HEK293 (cell line): ENCODE data around the gene ZNF24.
A peak's percentile ranks its signal among the peaks of the same experiment; 100 is the strongest.

Experiments
- GFI1B ChIP-seq: fragments of 450-650 bp; formaldehyde crosslinking; IDR thresholded peaks from 2 replicates; pipeline ENCODE4 v1.5.1; 2016; ENCODE audit warnings: missing biosample characterization, missing genetic modification characterization
- HOXA7 ChIP-seq: sonication (generic); formaldehyde crosslinking; IDR thresholded peaks from 2 replicates; pipeline ENCODE4 v1.8.1; 2022; ENCODE audit warnings: missing genetic modification reagents, borderline replicate concordance
- HOXC10 ChIP-seq: sonication (generic); formaldehyde crosslinking; IDR thresholded peaks from 2 replicates; pipeline ENCODE4 v1.8.1; 2023; ENCODE audit warnings: mild to moderate bottlenecking, missing genetic modification reagents
- HOXD13 ChIP-seq: sonication (generic); formaldehyde crosslinking; IDR thresholded peaks from 2 replicates; pipeline ENCODE4 v1.8.0; 2022; ENCODE audit warnings: missing genetic modification reagents, borderline replicate concordance
- KLF16 ChIP-seq: fragments of 450-650 bp; formaldehyde crosslinking; IDR thresholded peaks from 2 replicates; pipeline ENCODE4 v1.5.1; 2017; ENCODE audit warnings: missing biosample characterization, missing genetic modification characterization
- KLF9 ChIP-seq: fragments of 450-650 bp; formaldehyde crosslinking; IDR thresholded peaks from 2 replicates; pipeline ENCODE4 v1.5.1; 2016; ENCODE audit warnings: missing biosample characterization, missing genetic modification characterization, low read depth
- MZF1 ChIP-seq: fragments of 450-650 bp; formaldehyde crosslinking; IDR thresholded peaks from 2 replicates; pipeline ENCODE4 v1.5.1; 2017; ENCODE audit warnings: missing biosample characterization, missing genetic modification characterization, borderline replicate concordance
- PRDM1 ChIP-seq: fragments of 450-650 bp; formaldehyde crosslinking; IDR thresholded peaks from 2 replicates; pipeline ENCODE4; 2016; ENCODE audit warnings: missing biosample characterization, missing genetic modification characterization
- REST ChIP-seq: fragments of 450-650 bp; formaldehyde crosslinking; IDR thresholded peaks from 2 replicates; pipeline ENCODE4 v1.5.1; 2016; ENCODE audit warnings: missing biosample characterization, missing genetic modification characterization
- SALL2 ChIP-seq: fragments of 450-650 bp; formaldehyde crosslinking; IDR thresholded peaks from 2 replicates; pipeline ENCODE4 v1.5.0; 2017; ENCODE audit warnings: missing biosample characterization, mild to moderate bottlenecking, missing genetic modification characterization, borderline replicate concordance
- SCRT1 ChIP-seq: fragments of 450-650 bp; formaldehyde crosslinking; IDR thresholded peaks from 2 replicates; pipeline ENCODE4 v1.5.1; 2016; ENCODE audit warnings: missing biosample characterization, missing genetic modification characterization, borderline replicate concordance
- SP3 ChIP-seq: fragments of 450-650 bp; formaldehyde crosslinking; IDR thresholded peaks from 2 replicates; pipeline ENCODE4 v1.5.1; 2016; ENCODE audit warnings: missing biosample characterization, missing genetic modification characterization
- YY1 ChIP-seq: fragments of 450-650 bp; formaldehyde crosslinking; IDR thresholded peaks from 2 replicates; pipeline ENCODE4 v1.5.1; 2018; ENCODE audit warnings: missing biosample characterization, missing genetic modification characterization
- ZFP3 ChIP-seq: fragments of 450-650 bp; formaldehyde crosslinking; IDR thresholded peaks from 2 replicates; pipeline ENCODE4 v1.5.1; 2016; ENCODE audit warnings: low read depth, missing biosample characterization, missing genetic modification characterization
- ZIC2 ChIP-seq: fragments of 450-650 bp; formaldehyde crosslinking; IDR thresholded peaks from 2 replicates; pipeline ENCODE4 v1.5.1; 2016; ENCODE audit warnings: missing biosample characterization, missing genetic modification characterization
- ZNF112 ChIP-seq: fragments of 450-650 bp; formaldehyde crosslinking; IDR thresholded peaks from 2 replicates; pipeline ENCODE4 v1.5.0; 2017; ENCODE audit warnings: missing biosample characterization, missing genetic modification characterization
- ZNF155 ChIP-seq: fragments of 450-650 bp; formaldehyde crosslinking; IDR thresholded peaks from 2 replicates; pipeline ENCODE4 v1.5.1; 2016; ENCODE audit warnings: missing biosample characterization, missing genetic modification characterization
- ZNF174 ChIP-seq: fragments of 450-650 bp; formaldehyde crosslinking; IDR thresholded peaks from 2 replicates; pipeline ENCODE4 v1.5.0; 2017; ENCODE audit warnings: missing biosample characterization, mild to moderate bottlenecking, missing genetic modification characterization
- ZNF202 ChIP-seq: fragments of 450-650 bp; formaldehyde crosslinking; IDR thresholded peaks from 2 replicates; pipeline ENCODE4 v1.5.1; 2016; ENCODE audit warnings: missing biosample characterization, missing genetic modification characterization, borderline replicate concordance
- ZNF211 ChIP-seq: fragments of 450-650 bp; formaldehyde crosslinking; IDR thresholded peaks from 2 replicates; pipeline ENCODE4 v1.5.1; 2016; ENCODE audit warnings: low read depth, missing biosample characterization, missing genetic modification characterization
- ZNF214 ChIP-seq: fragments of 450-650 bp; formaldehyde crosslinking; IDR thresholded peaks from 2 replicates; pipeline ENCODE4 v1.5.1; 2017; ENCODE audit warnings: missing biosample characterization, mild to moderate bottlenecking, missing genetic modification characterization, borderline replicate concordance
- ZNF239 ChIP-seq: fragments of 450-650 bp; formaldehyde crosslinking; IDR thresholded peaks from 2 replicates; pipeline ENCODE4 v1.5.1; 2016; ENCODE audit warnings: missing biosample characterization, missing genetic modification characterization
- ZNF350 ChIP-seq: fragments of 450-650 bp; formaldehyde crosslinking; IDR thresholded peaks from 2 replicates; pipeline ENCODE4 v1.5.0; 2017; ENCODE audit warnings: missing biosample characterization, mild to moderate bottlenecking, missing genetic modification characterization
- ZNF37A ChIP-seq: fragments of 450-650 bp; IDR thresholded peaks from 2 replicates; pipeline ENCODE4 v1.5.1; 2018; ENCODE audit warnings: missing biosample characterization, missing genetic modification characterization
- ZNF423 ChIP-seq: fragments of 450-650 bp; formaldehyde crosslinking; IDR thresholded peaks from 2 replicates; pipeline ENCODE4 v1.5.1; 2016; ENCODE audit warnings: missing biosample characterization, missing genetic modification characterization
- ZNF518A ChIP-seq: fragments of 450-650 bp; formaldehyde crosslinking; conservative IDR thresholded peaks from 2 replicates; pipeline ENCODE4 v1.5.1; 2016; ENCODE audit warnings: low read depth, missing biosample characterization, missing genetic modification characterization
- ZNF549 ChIP-seq: fragments of 450-650 bp; IDR thresholded peaks from 2 replicates; pipeline ENCODE4 v1.5.1; 2018; ENCODE audit warnings: missing biosample characterization, missing genetic modification characterization, mild to moderate bottlenecking, inconsistent platforms, moderate library complexity
- ZNF560 ChIP-seq: fragments of 450-650 bp; formaldehyde crosslinking; IDR thresholded peaks from 2 replicates; pipeline ENCODE4 v1.5.1; 2017; ENCODE audit warnings: missing biosample characterization, missing genetic modification characterization, borderline replicate concordance
- ZNF621 ChIP-seq: fragments of 450-650 bp; formaldehyde crosslinking; IDR thresholded peaks from 2 replicates; pipeline ENCODE4 v1.5.1; 2017; ENCODE audit warnings: missing biosample characterization, missing genetic modification characterization
- ZNF629 ChIP-seq: fragments of 450-650 bp; formaldehyde crosslinking; IDR thresholded peaks from 2 replicates; pipeline ENCODE4 v1.5.1; 2017; ENCODE audit warnings: missing biosample characterization, missing genetic modification characterization
- ZNF645 ChIP-seq: fragments of 450-650 bp; formaldehyde crosslinking; IDR thresholded peaks from 2 replicates; pipeline ENCODE4; 2016; ENCODE audit warnings: missing biosample characterization, missing genetic modification characterization
- ZNF830 ChIP-seq: fragments of 450-650 bp; IDR thresholded peaks from 2 replicates; pipeline ENCODE4 v1.5.0; 2018; ENCODE audit warnings: missing biosample characterization, missing genetic modification characterization, low read depth, mild to moderate bottlenecking, moderate library complexity
- ZNF843 ChIP-seq: fragments of 450-650 bp; formaldehyde crosslinking; IDR thresholded peaks from 2 replicates; pipeline ENCODE4 v1.5.1; 2016; ENCODE audit warnings: missing biosample characterization, missing genetic modification characterization

Gene ZNF24

GRCh38 chr18:35290094-35290735 lies 54.0 kb downstream of the ZNF24 start, which contains the start of gene ZSCAN30 (continued):
- TF ChIP-seq ZNF239 (tag by site-specific recombination) (peak; percentile 62; the same call in 1 of the 2 replicates), ZNF37A (tag by site-specific recombination) (no peak), SP3 (tag by site-specific recombination) (peak; percentile 71), ZNF518A (tag by site-specific recombination) (peak; percentile 58), ZNF621 (tag by site-specific recombination) (no peak), ZNF645 (no peak), SALL2 (tag by site-specific recombination) (no peak), ZNF202 (tag by site-specific recombination) (no peak), ZNF112 (tag by site-specific recombination) (no peak), ZNF350 (tag by site-specific recombination) (no peak; the same call in 1 of the 2 replicates), REST (tag by site-specific recombination) (no peak; the same call in none of the 2 replicates), ZNF155 (tag by site-specific recombination) (no peak), ZNF214 (tag by site-specific recombination) (no peak), ZNF830 (tag by site-specific recombination) (no peak), YY1 (tag by site-specific recombination) (peak; percentile 72), ZNF629 (peak; percentile 79), HOXA7 (no peak), PRDM1 (tag by site-specific recombination) (0 out of 2 replicates have a peak, but pooled peaks have one; percentile 14), ZIC2 (tag by site-specific recombination) (no peak), ZNF843 (tag by site-specific recombination) (peak; percentile 70), ZNF174 (no peak), ZNF423 (tag by site-specific recombination) (no peak), HOXC10 (CRISPR knock-in tag) (0 out of 2 replicates have a peak, but pooled peaks have one; percentile 65), MZF1 (tag by site-specific recombination) (no peak; the same call in 1 of the 2 replicates), ZNF560 (no peak), SCRT1 (tag by site-specific recombination) (no peak), ZFP3 (tag by site-specific recombination) (peak; percentile 84), KLF16 (tag by site-specific recombination) (peak; percentile 89), ZNF549 (tag by site-specific recombination) (no peak), ZNF211 (no peak), KLF9 (tag by site-specific recombination) (peak; percentile 88), HOXD13 (CRISPR knock-in tag) (no peak), GFI1B (tag by site-specific recombination) (no peak; the same call in 1 of the 2 replicates)
